Measurements from ENCODE around the gene CNBD2. TPM values are rescaled to one million over a fixed set of nuclear protein-coding genes. Genes with fewer than 3 reads are reported as not detected.
"Not testable (repeated sequence)": the region's sequence is repeated elsewhere in the genome, so short reads cannot be mapped to it uniquely, and the experiment has no call there.

Gene CNBD2
- total and polyA plus RNA-seq, 4 donors = 1.7 to 13.6 (median 5.4) TPM

DNA sequence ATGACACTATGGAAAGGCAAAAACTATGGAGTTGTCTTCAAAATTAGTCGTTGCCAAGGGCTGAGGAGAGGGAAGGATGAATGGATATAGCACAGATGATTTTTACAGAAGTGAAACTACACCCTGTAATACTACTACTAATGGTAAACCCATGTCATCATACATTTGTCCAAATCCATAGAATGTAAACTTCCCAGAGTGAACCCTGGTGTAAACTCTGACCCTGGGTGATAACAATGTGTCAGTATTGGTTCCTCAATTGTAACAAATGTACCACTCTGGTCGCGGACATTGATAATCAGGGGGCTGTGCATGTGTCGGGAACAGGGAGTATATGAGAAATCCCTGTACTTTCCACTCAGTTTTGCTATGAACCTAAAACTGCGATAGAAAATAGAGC, 72.2 kb downstream of the CNBD2 start:
- ATAC-seq (ENCODE audit: insufficient read depth, low FRiP score) = no peak
- WGBS, 2 donors = 86% methylated on average over 5 of the region's 5 CpGs

DNA sequence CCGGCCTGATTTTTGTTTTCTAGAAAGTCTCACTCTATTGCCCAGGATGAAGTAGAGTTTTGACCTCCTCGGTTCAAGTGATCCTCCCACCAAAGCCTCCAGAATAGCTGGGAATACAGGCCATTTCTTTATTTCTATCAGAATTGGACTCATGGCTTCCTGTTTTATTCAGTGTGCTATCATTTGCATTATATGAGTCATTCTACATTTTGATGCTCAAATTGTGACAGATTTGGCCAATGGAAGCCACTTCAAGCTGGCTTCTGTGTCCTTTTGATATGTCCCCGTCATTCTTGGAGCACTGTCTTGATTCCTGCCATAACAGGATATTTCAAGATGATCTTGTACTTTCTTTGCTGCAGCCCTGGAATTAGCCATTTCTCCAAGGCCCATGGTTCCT, 75.1 kb downstream of the CNBD2 start:
- no peak overlapping the region for H3K4me3 ChIP-seq
- WGBS, 2 donors = 93 to 96% methylated on average over 3 of the region's 3 CpGs
- no peak overlapping the region for H3K9ac ChIP-seq (ENCODE audit: insufficient read depth in 1 of 2, low read length in 2 of 2)
- H3K9me3 ChIP-seq (ENCODE audit: control insufficient read depth in 4 of 4, insufficient read depth in 3 of 4, low read length in 3 of 4) = no peaks in the 10 kb centered on the region
- ATAC-seq (ENCODE audit: insufficient read depth, low FRiP score) = no peak
- TF ChIP-seq, protein P1, sequence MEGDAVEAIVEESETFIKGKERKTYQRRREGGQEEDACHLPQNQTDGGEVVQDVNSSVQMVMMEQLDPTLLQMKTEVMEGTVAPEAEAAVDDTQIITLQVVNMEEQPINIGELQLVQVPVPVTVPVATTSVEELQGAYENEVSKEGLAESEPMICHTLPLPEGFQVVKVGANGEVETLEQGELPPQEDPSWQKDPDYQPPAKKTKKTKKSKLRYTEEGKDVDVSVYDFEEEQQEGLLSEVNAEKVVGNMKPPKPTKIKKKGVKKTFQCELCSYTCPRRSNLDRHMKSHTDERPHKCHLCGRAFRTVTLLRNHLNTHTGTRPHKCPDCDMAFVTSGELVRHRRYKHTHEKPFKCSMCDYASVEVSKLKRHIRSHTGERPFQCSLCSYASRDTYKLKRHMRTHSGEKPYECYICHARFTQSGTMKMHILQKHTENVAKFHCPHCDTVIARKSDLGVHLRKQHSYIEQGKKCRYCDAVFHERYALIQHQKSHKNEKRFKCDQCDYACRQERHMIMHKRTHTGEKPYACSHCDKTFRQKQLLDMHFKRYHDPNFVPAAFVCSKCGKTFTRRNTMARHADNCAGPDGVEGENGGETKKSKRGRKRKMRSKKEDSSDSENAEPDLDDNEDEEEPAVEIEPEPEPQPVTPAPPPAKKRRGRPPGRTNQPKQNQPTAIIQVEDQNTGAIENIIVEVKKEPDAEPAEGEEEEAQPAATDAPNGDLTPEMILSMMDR (IDR thresholded peaks at IDR 0.05; ENCODE audit: control extremely low read depth, extremely low read depth) = no peak
- no peak for DNase-seq
- H3K27ac ChIP-seq (ENCODE audit: low read depth in 1 of 2, low read length in 1 of 2) = no peak overlapping the region
- H3K36me3 ChIP-seq (ENCODE audit: control insufficient read depth in 4 of 4, insufficient read depth in 4 of 4, low read length in 4 of 4) = peaks cover 0 to 5% (median 4%) of the 10 kb centered on the region in 4 donors
- H3K4me1 ChIP-seq (ENCODE audit: control insufficient read depth in 5 of 5, insufficient read depth in 5 of 5, low read length in 5 of 5) = peaks cover 0 to 6% (median 0%) of the 10 kb centered on the region in 5 donors
- no peaks in the 10 kb centered on the region for H3K27me3 ChIP-seq (ENCODE audit: control insufficient read depth in 3 of 3, insufficient read depth in 3 of 3, low read length in 2 of 3)

More for the DNA sequence above, 72.2 kb downstream of the CNBD2 start:
- Histone ChIP-seq H3K4me1 (ENCODE audit: control insufficient read depth in 5 of 5, insufficient read depth in 5 of 5, low read length in 5 of 5) (no peaks in the 10 kb centered on the region), H3K27me3 (ENCODE audit: control insufficient read depth in 3 of 3, insufficient read depth in 3 of 3, low read length in 2 of 3) (no peaks in the 10 kb centered on the region), H3K4me3 (no peak overlapping the region), H3K36me3 (ENCODE audit: control insufficient read depth in 4 of 4, insufficient read depth in 4 of 4, low read length in 4 of 4) (peaks cover 0 to 5% (median 2%) of the 10 kb centered on the region in 4 donors), H3K9me3 (ENCODE audit: control insufficient read depth in 4 of 4, insufficient read depth in 3 of 4, low read length in 3 of 4) (no peaks in the 10 kb centered on the region), H3K27ac (ENCODE audit: low read depth in 1 of 2, low read length in 1 of 2) (no peak overlapping the region), H3K9ac (ENCODE audit: insufficient read depth in 1 of 2, low read length in 2 of 2) (no peak overlapping the region)
- DNase-seq = no peak
- TF ChIP-seq, protein P1 (IDR thresholded peaks at IDR 0.05; ENCODE audit: control extremely low read depth, extremely low read depth) = no peak

DNA sequence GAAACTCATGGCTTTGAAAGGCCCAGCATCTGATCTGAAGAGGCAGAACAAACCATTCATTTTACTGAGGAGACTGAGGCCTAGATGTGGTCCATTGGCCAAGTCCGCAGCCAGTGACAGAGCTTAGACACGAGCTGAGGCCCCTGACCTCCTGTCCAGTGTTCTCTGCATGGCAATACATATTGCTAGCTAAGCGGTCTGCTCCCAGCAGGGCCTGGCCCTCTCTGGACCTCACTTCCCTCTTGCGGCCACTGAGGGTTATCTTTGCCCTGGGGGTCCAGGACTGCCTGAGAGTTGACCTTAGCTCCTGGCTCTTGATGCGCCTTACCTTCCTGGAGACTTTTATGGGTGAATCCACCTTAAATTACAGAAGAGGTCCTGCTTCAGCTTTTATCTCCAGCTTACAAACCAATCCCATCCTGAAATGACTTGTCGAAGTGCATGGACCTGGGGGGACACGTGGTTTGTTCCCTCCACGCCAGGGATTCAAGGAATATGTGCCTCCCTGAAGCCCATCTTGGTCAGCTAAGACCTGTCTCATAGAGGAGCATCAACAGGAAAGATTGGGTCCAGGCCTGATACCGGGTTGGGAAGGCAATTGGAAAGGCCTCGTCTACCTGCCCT, 75.6 kb downstream of the CNBD2 start:
- no peak for DNase-seq
- TF ChIP-seq, protein P1 (IDR thresholded peaks at IDR 0.05; ENCODE audit: control extremely low read depth, extremely low read depth) = no peak
- no peak overlapping the region for H3K9ac ChIP-seq (ENCODE audit: insufficient read depth in 1 of 2, low read length in 2 of 2)
- no peaks in the 10 kb centered on the region for H3K9me3 ChIP-seq (ENCODE audit: control insufficient read depth in 4 of 4, insufficient read depth in 3 of 4, low read length in 3 of 4)
- 93 to 95% methylated on average over 10 of the region's 10 CpGs for WGBS, 2 donors
- no peak for ATAC-seq (ENCODE audit: insufficient read depth, low FRiP score)
- H3K27me3 ChIP-seq (ENCODE audit: control insufficient read depth in 3 of 3, insufficient read depth in 3 of 3, low read length in 2 of 3) = no peaks in the 10 kb centered on the region
- peaks cover 0 to 5% (median 4%) of the 10 kb centered on the region in 4 donors for H3K36me3 ChIP-seq (ENCODE audit: control insufficient read depth in 4 of 4, insufficient read depth in 4 of 4, low read length in 4 of 4)
- no peak overlapping the region for H3K4me3 ChIP-seq
- H3K27ac ChIP-seq (ENCODE audit: low read depth in 1 of 2, low read length in 1 of 2) = no peak overlapping the region
- peaks cover 0 to 6% (median 0%) of the 10 kb centered on the region in 5 donors for H3K4me1 ChIP-seq (ENCODE audit: control insufficient read depth in 5 of 5, insufficient read depth in 5 of 5, low read length in 5 of 5)

DNA sequence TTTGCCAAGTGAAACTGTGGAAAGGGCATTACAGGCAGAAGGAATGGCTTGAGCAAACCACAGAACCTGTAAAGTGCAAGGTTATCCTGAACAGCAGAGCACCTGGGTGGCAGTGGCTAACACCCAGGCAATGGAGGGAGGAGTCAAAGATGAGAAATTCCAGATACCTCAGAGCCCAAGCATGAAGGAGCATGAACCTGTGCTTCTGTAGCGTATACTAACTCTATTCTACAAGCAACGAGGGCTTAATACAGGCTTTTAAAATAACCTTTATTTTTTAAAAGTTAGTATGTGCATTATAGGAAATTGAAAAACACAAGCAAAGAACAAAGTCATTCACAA, 77.0 kb downstream of the CNBD2 start:
- H3K36me3 ChIP-seq (ENCODE audit: control insufficient read depth in 4 of 4, insufficient read depth in 4 of 4, low read length in 4 of 4) = peaks cover 0 to 5% (median 4%) of the 10 kb centered on the region in 4 donors
- no peaks in the 10 kb centered on the region for H3K9me3 ChIP-seq (ENCODE audit: control insufficient read depth in 4 of 4, insufficient read depth in 3 of 4, low read length in 3 of 4)
- 93 to 94% methylated on average over 2 of the region's 2 CpGs for WGBS, 2 donors
- DNase-seq = no peak
- ATAC-seq (ENCODE audit: insufficient read depth, low FRiP score) = no peak
- TF ChIP-seq, protein P1 (IDR thresholded peaks at IDR 0.05; ENCODE audit: control extremely low read depth, extremely low read depth) = no peak
- H3K4me1 ChIP-seq (ENCODE audit: control insufficient read depth in 5 of 5, insufficient read depth in 5 of 5, low read length in 5 of 5) = peaks cover 0 to 6% (median 0%) of the 10 kb centered on the region in 5 donors
- H3K27me3 ChIP-seq (ENCODE audit: control insufficient read depth in 3 of 3, insufficient read depth in 3 of 3, low read length in 2 of 3) = no peaks in the 10 kb centered on the region
- no peak overlapping the region for H3K4me3 ChIP-seq
- H3K9ac ChIP-seq (ENCODE audit: insufficient read depth in 1 of 2, low read length in 2 of 2) = no peak overlapping the region
- peak overlapping the region in 1 of 2 donors; percentile 40 for H3K27ac ChIP-seq (ENCODE audit: low read depth in 1 of 2, low read length in 1 of 2)

DNA sequence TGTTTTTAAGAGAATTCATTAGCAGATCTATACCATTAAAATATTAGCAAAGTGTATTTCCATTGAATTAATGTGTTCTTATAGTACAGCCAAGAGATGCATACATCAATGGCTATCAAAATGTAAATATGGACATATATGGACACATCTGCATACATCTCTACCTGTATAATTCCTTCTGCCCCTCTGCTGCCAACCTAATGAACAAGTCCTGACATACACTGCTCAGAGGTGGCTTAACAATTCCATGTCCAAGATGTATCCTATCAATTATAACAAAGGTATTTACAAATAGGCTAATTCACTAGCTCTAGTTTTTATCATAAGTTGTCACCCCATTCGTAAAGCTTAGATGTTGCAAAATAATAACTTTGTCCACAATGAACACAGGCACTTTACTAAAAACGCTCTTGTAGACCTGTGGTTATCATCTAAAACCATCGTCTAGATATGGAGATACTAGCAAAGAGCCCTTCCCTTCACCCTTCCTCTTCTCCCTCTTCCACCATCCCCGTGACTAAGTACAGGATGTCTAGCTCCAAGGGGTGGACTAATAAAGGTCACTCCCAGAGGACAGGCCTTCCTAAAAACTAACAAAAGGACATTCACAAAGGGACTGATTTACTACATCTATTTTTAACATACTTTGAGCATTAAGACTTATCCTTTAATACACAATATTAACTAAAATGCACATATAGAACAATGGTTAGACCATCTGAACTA, 77.8 kb downstream of the CNBD2 start:
- not testable (repeated sequence) for H3K4me1 ChIP-seq (ENCODE audit: control insufficient read depth in 5 of 5, insufficient read depth in 5 of 5, low read length in 5 of 5); H3K9ac ChIP-seq (ENCODE audit: insufficient read depth in 1 of 2, low read length in 2 of 2); H3K4me3 ChIP-seq; DNase-seq; H3K9me3 ChIP-seq (ENCODE audit: control insufficient read depth in 4 of 4, insufficient read depth in 3 of 4, low read length in 3 of 4); ATAC-seq (ENCODE audit: insufficient read depth, low FRiP score); H3K36me3 ChIP-seq (ENCODE audit: control insufficient read depth in 4 of 4, insufficient read depth in 4 of 4, low read length in 4 of 4); H3K27me3 ChIP-seq (ENCODE audit: control insufficient read depth in 3 of 3, insufficient read depth in 3 of 3, low read length in 2 of 3); H3K27ac ChIP-seq (ENCODE audit: low read depth in 1 of 2, low read length in 1 of 2)
- 51 to 58% methylated on average over 4 of the region's 4 CpGs for WGBS, 2 donors
